AG08396 (cell line): Measurements from ENCODE around the gene ZSWIM4.
"Not testable (repeated sequence)": the region's sequence is repeated elsewhere in the genome, so short reads cannot be mapped to it uniquely, and the experiment has no call there.

Experiments used
- DNase-seq: peaks from one replicate; pipeline ENCODE4 v3.0.0; 2012; ENCODE audit warnings: low spot score, mixed read lengths

Gene ZSWIM4

GRCh38 chr19:13778398-13778797 is 16.8 kb upstream of the ZSWIM4 start:
- DNase-seq = no peak

GRCh38 chr19:13778847-13779246 is 16.4 kb upstream of the ZSWIM4 start:
- DNase-seq = no peak

GRCh38 chr19:13779794-13780193 is 15.4 kb upstream of the ZSWIM4 start:
- DNase-seq = not testable (repeated sequence)

GRCh38 chr19:13781547-13781946 is 13.7 kb upstream of the ZSWIM4 start:
- peak; percentile 87 for DNase-seq

- DNase-seq = no peak
Measured at GRCh38 chr19:13782537-13782936, 12.7 kb upstream of the ZSWIM4 start.

GRCh38 chr19:13783565-13784500 is 11.4 kb upstream of the ZSWIM4 start:
- no peak for DNase-seq

GRCh38 chr19:13784731-13785452 is 10.4 kb upstream of the ZSWIM4 start:
- peak; percentile 73 for DNase-seq

- DNase-seq = peak; percentile 40
Measured at GRCh38 chr19:13788991-13789390, 6.3 kb upstream of the ZSWIM4 start.

- no peak for DNase-seq
Measured at GRCh38 chr19:13790354-13790753, 4.9 kb upstream of the ZSWIM4 start.

- DNase-seq = not testable (repeated sequence)
Measured at GRCh38 chr19:13793317-13793716, 1.9 kb upstream of the ZSWIM4 start.

GRCh38 chr19:13794398-13794756 is 866 bp upstream of the ZSWIM4 start:
- DNase-seq = peak; percentile 80

GRCh38 chr19:13795595-13796300 is 505 bp downstream of the ZSWIM4 start:
- DNase-seq = no peak

- DNase-seq = peak; percentile 92
Measured at GRCh38 chr19:13796301-13797057, 1.2 kb downstream of the ZSWIM4 start.

GRCh38 chr19:13797058-13797440 is 1.8 kb downstream of the ZSWIM4 start:
- no peak for DNase-seq

- no peak for DNase-seq
Measured at GRCh38 chr19:13797870-13798269, 2.6 kb downstream of the ZSWIM4 start.

GRCh38 chr19:13799669-13800068 is 4.4 kb downstream of the ZSWIM4 start:
- DNase-seq = no peak

GRCh38 chr19:13803038-13803437 is 7.8 kb downstream of the ZSWIM4 start:
- no peak for DNase-seq

GRCh38 chr19:13804830-13805683 is 9.8 kb downstream of the ZSWIM4 start:
- DNase-seq = no peak

GRCh38 chr19:13806728-13807127 is 11.5 kb downstream of the ZSWIM4 start:
- DNase-seq = no peak

GRCh38 chr19:13807421-13808021 is 12.3 kb downstream of the ZSWIM4 start:
- DNase-seq = no peak
